Astrocyte (in vitro differentiated cells and primary cell): ENCODE measurements around the gene APBB1. TPM values are rescaled to one million over a fixed set of nuclear protein-coding genes. Genes with fewer than 3 reads are reported as not detected.

ENCODE experiments used
- DNase-seq: peaks from one replicate; pipeline ENCODE4 v3.0.0-alpha.2; 2010; ENCODE audit warnings: low read depth
- FAIRE-seq: peaks from 2 replicates; lab custom pipeline; 2011; peaks lifted over from hg19 to GRCh38; lab: Jason Lieb, UNC
- H2AFZ ChIP-seq: 2 replicates; pipeline ENCODE4 v1.6.0; 2012; ENCODE audit warnings: low read depth, low read length, inconsistent platforms
- H3K27ac ChIP-seq: 2 replicates; pipeline ENCODE4 v1.5.1; 2011; ENCODE audit warnings: low read depth, low read length, inconsistent platforms
- H3K27me3 ChIP-seq: 2 replicates; pipeline ENCODE4 v1.6.0; 2011; ENCODE audit warnings: low read length, inconsistent platforms; ENCODE audit not compliant: insufficient read depth
- H3K36me3 ChIP-seq: 2 replicates; pipeline ENCODE4 v1.5.1; 2011; ENCODE audit warnings: low read length, inconsistent platforms; ENCODE audit not compliant: insufficient read depth
- H3K4me1 ChIP-seq: 2 replicates; pipeline ENCODE4 v1.5.1; 2011; ENCODE audit warnings: low read length, inconsistent platforms; ENCODE audit not compliant: insufficient read depth
- H3K4me2 ChIP-seq: 2 replicates; pipeline ENCODE4 v1.6.0; 2012; ENCODE audit warnings: low read length, inconsistent platforms
- H3K4me3 ChIP-seq: 2 replicates; pipeline ENCODE4 v1.5.1; 2011; ENCODE audit warnings: low read depth, mild to moderate bottlenecking, low read length, inconsistent platforms; ENCODE audit not compliant: insufficient read depth
- H3K79me2 ChIP-seq: 2 replicates; pipeline ENCODE4 v1.6.0; 2012; ENCODE audit warnings: mild to moderate bottlenecking, low read length, inconsistent platforms; ENCODE audit not compliant: insufficient read depth
- H3K9ac ChIP-seq: 2 replicates; pipeline ENCODE4 v1.6.0; 2012; ENCODE audit warnings: mild to moderate bottlenecking, low read length, inconsistent platforms
- H3K9me3 ChIP-seq: 2 replicates; pipeline ENCODE4 v1.5.1; 2012; ENCODE audit warnings: low read depth, mild to moderate bottlenecking, low read length, inconsistent platforms; ENCODE audit not compliant: insufficient read depth
- H4K20me1 ChIP-seq: 2 replicates; pipeline ENCODE4 v1.6.0; 2012; ENCODE audit warnings: low read length, inconsistent platforms; ENCODE audit not compliant: insufficient read depth
- H3K27ac Mint-ChIP-seq: one replicate; pipeline ENCODE4 v1.8.0; 2021; ENCODE audit warnings: mild to moderate bottlenecking, mixed read lengths; ENCODE audit not compliant: unreplicated experiment
- H3K27me3 Mint-ChIP-seq: one replicate; pipeline ENCODE4 v1.8.0; 2021; ENCODE audit warnings: low read depth, mixed read lengths; ENCODE audit not compliant: unreplicated experiment
- H3K36me3 Mint-ChIP-seq: one replicate; pipeline ENCODE4 v1.8.0; 2021; ENCODE audit warnings: low read depth, mixed read lengths; ENCODE audit not compliant: unreplicated experiment
- H3K4me1 Mint-ChIP-seq: one replicate; pipeline ENCODE4 v1.8.0; 2021; ENCODE audit warnings: low read depth, mixed read lengths; ENCODE audit not compliant: unreplicated experiment
- H3K4me3 Mint-ChIP-seq: one replicate; pipeline ENCODE4 v1.8.0; 2021; ENCODE audit warnings: mild to moderate bottlenecking, moderate library complexity, mixed read lengths; ENCODE audit not compliant: unreplicated experiment
- H3K9me3 Mint-ChIP-seq: one replicate; pipeline ENCODE4 v1.8.0; 2021; ENCODE audit warnings: mild to moderate bottlenecking, mixed read lengths; ENCODE audit not compliant: unreplicated experiment
- CTCF ChIP-seq: IDR thresholded peaks from 2 replicates; pipeline ENCODE4 v1.5.1; 2011; ENCODE audit warnings: low read depth, mild to moderate bottlenecking, inconsistent platforms, low read length, moderate library complexity; ENCODE audit not compliant: insufficient read depth
- EZH2 ChIP-seq: IDR thresholded peaks from 2 replicates; pipeline ENCODE4 v1.6.1; 2012; ENCODE audit warnings: mild to moderate bottlenecking, low read length, inconsistent platforms; ENCODE audit not compliant: insufficient read depth
- total RNA-seq: library from RNA; stranded (reverse); gene quantifications from 2 replicates; pipeline ENCODE4 v1.2.1, GENCODE V29; 2021

The APBB1 gene
- total RNA-seq, 1 donor from 2014 or later: 36.3 TPM

GRCh38 chr11:6391537-6392134 is 27.3 kb downstream of the APBB1 start:
- Mint-ChIP-seq H3K36me3 (peaks cover 9% of the 10 kb centered on the region), H3K4me3 (peak overlapping the region; percentile 70), H3K4me1 (peaks cover 12% of the 10 kb centered on the region), H3K9me3 (no peaks in the 10 kb centered on the region), H3K27me3 (no peaks in the 10 kb centered on the region), H3K27ac (no peak overlapping the region)
- Histone ChIP-seq H3K27ac (no peak overlapping the region), H4K20me1 (peaks cover 13% of the 10 kb centered on the region), H3K36me3 (no peaks in the 10 kb centered on the region), H3K27me3 (no peaks in the 10 kb centered on the region), H3K4me1 (peaks cover 18% of the 10 kb centered on the region), H3K4me3 (no peak overlapping the region), H2AFZ (no peak overlapping the region), H3K9ac (no peak overlapping the region), H3K4me2 (peak overlapping the region; percentile 100), H3K9me3 (no peaks in the 10 kb centered on the region), H3K79me2 (peaks cover 13% of the 10 kb centered on the region)
- no peak for TF ChIP-seq CTCF
- TF ChIP-seq EZH2: no peak
- no peak for FAIRE-seq
- DNase-seq: no peak

- Histone ChIP-seq H3K36me3 (no peaks in the 10 kb centered on the region), H3K4me2 (peak overlapping the region; percentile 100), H3K79me2 (peaks cover 13% of the 10 kb centered on the region), H3K9me3 (no peaks in the 10 kb centered on the region), H4K20me1 (peaks cover 13% of the 10 kb centered on the region), H2AFZ (peak overlapping the region; percentile 87), H3K4me3 (peak overlapping the region; percentile 79), H3K4me1 (peaks cover 18% of the 10 kb centered on the region), H3K27ac (peak overlapping the region; percentile 55), H3K27me3 (no peaks in the 10 kb centered on the region), H3K9ac (peak overlapping the region; percentile 89)
- Mint-ChIP-seq H3K9me3 (no peaks in the 10 kb centered on the region), H3K4me1 (peaks cover 12% of the 10 kb centered on the region), H3K27me3 (no peaks in the 10 kb centered on the region), H3K27ac (no peak overlapping the region), H3K36me3 (peaks cover 7% of the 10 kb centered on the region), H3K4me3 (peak overlapping the region; percentile 70)
- no peak for FAIRE-seq
- no peak for TF ChIP-seq EZH2
- TF ChIP-seq CTCF: no peak
- DNase-seq: no peak
These were observed 28.0 kb downstream of the APBB1 start for GRCh38 chr11:6390718-6391469.
